ENCODE measurements around the gene CACNA1H.

GRCh38 chr16:1213231-1213630 is 60.3 kb downstream of the CACNA1H start:
- TF ChIP-seq CTCF (IDR thresholded peaks at IDR 0.05) = no peak
- no peak for TF ChIP-seq ZFX (IDR thresholded peaks at IDR 0.05; ENCODE audit: borderline replicate concordance)
